IMR-90 (cell line): ENCODE measurements around the gene COL6A3. TPM values are rescaled to one million over a fixed set of nuclear protein-coding genes. Genes with fewer than 3 reads are reported as not detected.

Source experiments
- ATAC-seq: fragments of 200-7000 bp; cut with Tn5 transposase; 2 replicates; pipeline ENCODE4 v1.9.1; 2020; ENCODE audit warnings: low read depth, mild to moderate bottlenecking, moderate library complexity
- BruUV-seq: library from RNA; stranded (reverse); fragments of 400-500 nt; replicated peaks from 2 replicates; lab custom pipeline; 2021; lab: Mats Ljungman, UMichigan
- CTCF ChIA-PET: fragments of 300-600 bp; formaldehyde crosslinking; extraction: SDS; loops from one replicate; lab custom pipeline; 2021; ENCODE audit warnings: antibody characterized with exemption; lab: Yijun Ruan, JAX
- POLR2A ChIA-PET: fragments of 300-600 bp; sonication (Branson Sonifier 250); formaldehyde crosslinking; loops from one replicate; lab custom pipeline; 2022; ENCODE audit warnings: antibody characterized with exemption; ENCODE audit not compliant: unreplicated experiment; lab: Charles Lee
- DNase-seq: peaks from one replicate; pipeline ENCODE4 v3.0.0; 2013
- H2AFZ ChIP-seq: replicated peaks from 2 replicates; pipeline ENCODE3; 2013; ENCODE audit warnings: low read length, mild to moderate bottlenecking; ENCODE audit not compliant: poor library complexity
- H2AK5ac ChIP-seq: 2 replicates; pipeline ENCODE4 v1.6.1; 2013; ENCODE audit warnings: low read depth, low read length, inconsistent platforms
- H2AK9ac ChIP-seq: replicated peaks from 2 replicates; pipeline ENCODE3; 2013; ENCODE audit warnings: mild to moderate bottlenecking, low read depth, low read length, moderate library complexity; ENCODE audit not compliant: poor library complexity
- H2BK120ac ChIP-seq: 2 replicates; pipeline ENCODE4 v1.6.1; 2013; ENCODE audit warnings: low read depth, low read length, inconsistent platforms
- H2BK15ac ChIP-seq: 3 replicates; pipeline ENCODE4 v1.6.1; 2013; ENCODE audit warnings: low read depth, low read length, inconsistent platforms
- H2BK20ac ChIP-seq: 2 replicates; pipeline ENCODE4 v1.6.1; 2013; ENCODE audit warnings: low read depth, mild to moderate bottlenecking, inconsistent platforms, low read length, moderate library complexity
- H2BK5ac ChIP-seq: 2 replicates; pipeline ENCODE4 v1.6.1; 2013; ENCODE audit warnings: mild to moderate bottlenecking, low read depth, low read length, inconsistent platforms; ENCODE audit not compliant: poor library complexity, severe bottlenecking
- H3K14ac ChIP-seq: replicated peaks from 2 replicates; pipeline ENCODE4 v1.6.1; 2013; ENCODE audit warnings: low read depth, low read length, inconsistent platforms
- H3K18ac ChIP-seq: 2 replicates; pipeline ENCODE4 v1.6.1; 2013; ENCODE audit warnings: low read depth, low read length, control low read depth
- H3K23ac ChIP-seq: 2 replicates; pipeline ENCODE4 v1.6.1; 2013; ENCODE audit warnings: low read depth, low read length, inconsistent platforms
- H3K27ac ChIP-seq: 2 replicates; pipeline ENCODE4 v1.5.1; 2013; ENCODE audit warnings: mild to moderate bottlenecking, control low read depth, low read length; ENCODE audit not compliant: insufficient read depth
- H3K27me3 ChIP-seq: 2 replicates; pipeline ENCODE4 v1.6.1; 2013; ENCODE audit warnings: low read length; ENCODE audit not compliant: control insufficient read depth, insufficient read depth
- H3K36me3 ChIP-seq: 2 replicates; pipeline ENCODE4 v1.6.1; 2013; ENCODE audit warnings: low read length, mixed read lengths; ENCODE audit not compliant: control insufficient read depth, insufficient read depth
- H3K4ac ChIP-seq: 2 replicates; pipeline ENCODE4 v1.6.1; 2013; ENCODE audit warnings: low read depth, low read length, inconsistent platforms
- H3K4me1 ChIP-seq: 2 replicates; pipeline ENCODE4 v1.6.1; 2013; ENCODE audit warnings: low read length, mixed read lengths; ENCODE audit not compliant: control insufficient read depth, insufficient read depth
- H3K4me2 ChIP-seq: 2 replicates; pipeline ENCODE4 v1.6.1; 2013; ENCODE audit warnings: low read depth, mild to moderate bottlenecking, control low read depth, low read length, moderate library complexity
- H3K4me3 ChIP-seq: 2 replicates; pipeline ENCODE4 v1.5.1; 2013; ENCODE audit warnings: low read depth, mild to moderate bottlenecking, control low read depth, low read length, moderate library complexity; ENCODE audit not compliant: insufficient read depth
- H3K56ac ChIP-seq: 2 replicates; pipeline ENCODE4 v1.6.1; 2013; ENCODE audit warnings: low read length, inconsistent platforms; ENCODE audit not compliant: insufficient read depth; ENCODE audit errors: extremely low read depth
- H3K79me1 ChIP-seq, 2 experiments: 2 replicates each; pipeline ENCODE4 v1.6.1; 2013; ENCODE audit warnings: low read length in 2 of 2, inconsistent platforms in 1 of 2, low read depth in 1 of 2
- H3K9ac ChIP-seq: 2 replicates; pipeline ENCODE4 v1.6.1; 2013; ENCODE audit warnings: low read depth, low read length, control low read depth
- H3K9me1 ChIP-seq: 2 replicates; pipeline ENCODE4 v1.6.1; 2013; ENCODE audit warnings: low read length, inconsistent platforms; ENCODE audit not compliant: insufficient read depth
- H3K9me3 ChIP-seq: 2 replicates; pipeline ENCODE4 v1.6.1; 2013; ENCODE audit warnings: low read length; ENCODE audit not compliant: control insufficient read depth, insufficient read depth
- H4K20me1 ChIP-seq: 2 replicates; pipeline ENCODE4 v1.6.1; 2013; ENCODE audit warnings: low read length, inconsistent platforms; ENCODE audit not compliant: insufficient read depth
- H4K5ac ChIP-seq: 2 replicates; pipeline ENCODE4 v1.6.1; 2013; ENCODE audit warnings: mild to moderate bottlenecking, low read depth, low read length, control low read depth
- H4K8ac ChIP-seq, 2 experiments: 2 replicates each; pipeline ENCODE4 v1.6.1; 2013; ENCODE audit warnings: low read depth in 2 of 2, low read length in 2 of 2, control low read depth in 1 of 2, inconsistent platforms in 1 of 2
- H4K91ac ChIP-seq: 2 replicates; pipeline ENCODE4 v1.6.1; 2013; ENCODE audit warnings: low read depth, low read length, inconsistent platforms; ENCODE audit not compliant: insufficient read depth
- BHLHE40 ChIP-seq: fragments of 150-350 bp; IDR thresholded peaks from 2 replicates; pipeline ENCODE4 v1.6.1; 2016; ENCODE audit warnings: mild to moderate bottlenecking, low read depth, low read length
- CTCF ChIP-seq: conservative IDR thresholded peaks from 2 replicates; pipeline ENCODE4 v1.5.1; 2012; ENCODE audit warnings: mild to moderate bottlenecking, low read depth, low read length, improper control_type of control experiment
- ELK1 ChIP-seq: fragments of 150-350 bp; IDR thresholded peaks from 2 replicates; pipeline ENCODE4 v1.6.1; 2016; ENCODE audit warnings: low read depth, mild to moderate bottlenecking, low read length, moderate library complexity, borderline replicate concordance
- MAFK ChIP-seq: IDR thresholded peaks from 2 replicates; pipeline ENCODE4 v1.6.1; 2012; ENCODE audit warnings: low read depth, low read length, improper control_type of control experiment
- MAZ ChIP-seq: IDR thresholded peaks from 2 replicates; pipeline ENCODE4 v1.6.1; 2012; ENCODE audit warnings: low read depth, mild to moderate bottlenecking, low read length, improper control_type of control experiment, moderate library complexity, borderline replicate concordance
- MXI1 ChIP-seq: IDR thresholded peaks from 2 replicates; pipeline ENCODE4 v1.6.1; 2012; ENCODE audit warnings: low read depth, mild to moderate bottlenecking, low read length, moderate library complexity, borderline replicate concordance
- NFE2L2 ChIP-seq: fragments of 150-350 bp; IDR thresholded peaks from 2 replicates; pipeline ENCODE4 v1.6.1; 2016; ENCODE audit warnings: low read depth, mild to moderate bottlenecking, low read length
- POLR2A ChIP-seq: IDR thresholded peaks from 2 replicates; pipeline ENCODE4 v1.6.1; 2012; ENCODE audit warnings: mild to moderate bottlenecking, low read depth, low read length
- RAD21 ChIP-seq: IDR thresholded peaks from 2 replicates; pipeline ENCODE4 v1.6.1; 2012; ENCODE audit warnings: low read length, improper control_type of control experiment
- RCOR1 ChIP-seq: IDR thresholded peaks from 2 replicates; pipeline ENCODE4 v1.6.1; 2012; ENCODE audit warnings: mild to moderate bottlenecking, low read length, improper control_type of control experiment; ENCODE audit not compliant: insufficient replicate concordance
- SMC3 ChIP-seq: fragments of 150-350 bp; IDR thresholded peaks from 2 replicates; pipeline ENCODE4 v1.6.1; 2016; ENCODE audit warnings: low read depth, mild to moderate bottlenecking, antibody characterized with exemption, low read length, moderate library complexity
- USF2 ChIP-seq: fragments of 150-350 bp; IDR thresholded peaks from 2 replicates; pipeline ENCODE4 v1.6.1; 2017; ENCODE audit warnings: mild to moderate bottlenecking, antibody characterized with exemption, low read length, low read depth
- WGBS, 2 experiments: methylation state at CpG; one replicate each; pipeline versions ENCODE4 v1.1.5 to v1.1.7; 2013; ENCODE audit warnings: missing lambda C conversion rate in 2 of 2; ENCODE audit not compliant: insufficient read length in 1 of 2; ENCODE audit errors: extremely low coverage in 2 of 2; 5-methylcytosine and 5-hydroxymethylcytosine counted together
- dilution Hi-C: fragments of 300-500 bp; cut with HindIII; formaldehyde crosslinking; loops from one replicate; pipeline ENCODE4 v1.14.3; 2018; ENCODE audit warnings: low sequenced_read_pairs; ENCODE audit not compliant: unreplicated experiment
- in situ Hi-C: fragments of 300-500 bp; cut with MboI; formaldehyde crosslinking; loops from 3 replicates; pipeline ENCODE4 v1.14.3; 2019; ENCODE audit warnings: low sequenced_read_pairs, inconsistent platforms, mixed read lengths
- intact Hi-C: fragments of 100-400 bp; cut with micrococcal nuclease; formaldehyde crosslinking; loops from 2 replicates; pipeline ENCODE4 v1.10.0; 2022
- polyA plus RNA-seq, 3 experiments: library from polyadenylated mRNA; depleted of rRNA; stranded (reverse); fragments of >200 nt; gene quantifications; 2 replicates each; pipeline ENCODE4 v1.2.3, GENCODE V29; 2012; ENCODE audit warnings: low replicate concordance in 1 of 3
- total RNA-seq: library from RNA; depleted of rRNA; stranded (reverse); fragments of >200 nt; gene quantifications from 2 replicates; pipeline ENCODE4 v1.2.3, GENCODE V29; 2012

Gene COL6A3
- total and polyA plus RNA-seq, 2 of the 4 experiments (the other 2 are of a cell fraction): 964 to 1,855 TPM

- Histone ChIP-seq H3K27me3 (no peaks in the 10 kb centered on the region), H3K23ac (no peak overlapping the region; the same call in 1 of the 2 replicates), H4K20me1 (peaks cover 53% of the 10 kb centered on the region), H3K4me3 (no peak overlapping the region), H2AK5ac (peak overlapping the region; percentile 11; the same call in 1 of the 2 replicates), H3K4me1 (peaks cover 39% of the 10 kb centered on the region), H4K91ac (peak overlapping the region; percentile 11), H3K4me2 (no peak overlapping the region), H2AK9ac (no peak overlapping the region), H3K18ac (peak overlapping the region; percentile 43), H4K5ac (peak overlapping the region; percentile 55), H3K9me1 (peaks cover 37% of the 10 kb centered on the region), H3K9me3 (no peaks in the 10 kb centered on the region), H3K4ac (peak overlapping the region; percentile 26), H3K27ac (peak overlapping the region; percentile 81), H2BK120ac (0 out of 2 replicates have a peak overlapping the region, but pooled peaks have one; percentile 22), H3K56ac (no peak overlapping the region), H2AFZ (no peak overlapping the region), H2BK5ac (peak overlapping the region; percentile 57), H2BK20ac (no peak overlapping the region), H3K36me3 (peaks cover 90% of the 10 kb centered on the region), H2BK15ac (0 out of 3 replicates have a peak overlapping the region, but pooled peaks have one; percentile 23), H3K9ac (peak overlapping the region; percentile 33; the same call in 1 of the 2 replicates), H3K79me1 (peaks cover 77 to 89% of the 10 kb centered on the region in 2 experiments), H4K8ac (peak overlapping the region; percentile 59 to 78; a peak in 3 of 4 replicates), H3K14ac (peak overlapping the region; percentile 30)
- POLR2A ChIA-PET: no interaction called here
- BruUV-seq: no TSS peak
- TF ChIP-seq USF2 (no peak), MXI1 (no peak), NFE2L2 (no peak), RCOR1 (no peak), CTCF (no peak), BHLHE40 (no peak), MAFK (no peak), ELK1 (no peak), RAD21 (no peak), POLR2A (no peak), SMC3 (no peak), MAZ (no peak)
- 79% methylated on average over 12 of the region's 23 CpGs; no CpG with 5 or more reads in 1 of the 2 experiments for WGBS, 2 experiments
- ATAC-seq (no peak), DNase-seq (no peak)
- intact Hi-C loops (no loop called here), dilution Hi-C loops (no loop called here), in situ Hi-C loops (no loop called here)
- CTCF ChIA-PET: no interaction called here
Observed at GRCh38 chr2:237359894-237360780, 53.8 kb downstream of the COL6A3 start.
